Lung (tissue), 12 donors: Measurements from ENCODE around the gene SZT2. TPM values are rescaled to one million over a fixed set of nuclear protein-coding genes. Genes with fewer than 3 reads are reported as not detected.
"Not testable (repeated sequence)": the region's sequence is repeated elsewhere in the genome, so short reads cannot be mapped to it uniquely, and the experiment has no call there.

ENCODE experiments used
- ATAC-seq: fragments of 200-7000 bp; cut with Tn5 transposase; one replicate; pipeline ENCODE4 v1.9.1; 2020; ENCODE audit warnings: moderate number of reproducible peaks; ENCODE audit not compliant: insufficient read depth, low FRiP score
- DNase-seq, 3 donors: peaks; one replicate each; pipeline ENCODE4 v3.0.0-alpha.2; 2013 to 2017
- H3K27ac ChIP-seq, 2 donors: one replicate each; pipeline ENCODE4 v1.5.1; 2013; ENCODE audit warnings: mild to moderate bottlenecking in 2 of 2, moderate library complexity in 2 of 2, control low read depth in 1 of 2, inconsistent platforms in 1 of 2, low read depth in 1 of 2, low read length in 1 of 2
- H3K27me3 ChIP-seq, 3 donors: one replicate each; pipeline ENCODE4 v1.5.1; 2013; ENCODE audit warnings: low read length in 2 of 3; ENCODE audit not compliant: control insufficient read depth in 3 of 3, insufficient read depth in 3 of 3
- H3K36me3 ChIP-seq, 4 donors: one replicate each; pipeline ENCODE4 v1.5.1; 2013; ENCODE audit warnings: low read length in 4 of 4, mild to moderate bottlenecking in 1 of 4, moderate library complexity in 1 of 4; ENCODE audit not compliant: control insufficient read depth in 4 of 4, insufficient read depth in 4 of 4
- H3K4me1 ChIP-seq, 5 donors: one replicate each; pipeline ENCODE4 v1.5.1; 2013; ENCODE audit warnings: low read length in 5 of 5, mild to moderate bottlenecking in 2 of 5, moderate library complexity in 1 of 5; ENCODE audit not compliant: control insufficient read depth in 5 of 5, insufficient read depth in 5 of 5
- H3K4me3 ChIP-seq: one replicate; pipeline ENCODE4 v1.5.1; 2013; ENCODE audit warnings: mild to moderate bottlenecking, control low read depth, moderate library complexity
- H3K9ac ChIP-seq, 2 donors: one replicate each; pipeline ENCODE4 v1.5.1; 2013; ENCODE audit warnings: low read length in 2 of 2, control low read depth in 1 of 2; ENCODE audit not compliant: insufficient read depth in 1 of 2
- H3K9me3 ChIP-seq, 4 donors: one replicate each; pipeline ENCODE4 v1.5.1; 2013; ENCODE audit warnings: low read length in 3 of 4, mild to moderate bottlenecking in 1 of 4, moderate library complexity in 1 of 4; ENCODE audit not compliant: control insufficient read depth in 4 of 4, insufficient read depth in 3 of 4
- CTCF ChIP-seq: IDR thresholded peaks from 2 replicates; pipeline ENCODE4 v1.5.1; 2012; ENCODE audit warnings: mild to moderate bottlenecking; ENCODE audit errors: control extremely low read depth, extremely low read depth
- WGBS, 2 donors: extraction: QIAGEN DNeasy Blood & Tissue Kit; methylation state at CpG; one replicate each; pipeline ENCODE4 v1.1.7; 2013; 5-methylcytosine and 5-hydroxymethylcytosine counted together
- polyA plus RNA-seq, 2 donors: library from polyadenylated mRNA; stranded (reverse); fragments of 200-250 nt; gene quantifications; one replicate each; pipeline ENCODE4 v1.2.1, GENCODE V29; 2013
- total RNA-seq, 2 donors: library from RNA; depleted of rRNA in 1 of 2; stranded (reverse); fragments of >200 nt in 1 of 2; gene quantifications; one replicate each; pipeline ENCODE4 v1.2.1, GENCODE V29; 2014 to 2021
- donor health status: control.
- donor health status: control.
- donor health status: Bipolar disorder and iron deficiency.
- donor health status: healthy.
- donor health status: DM: yes; HTN: yes; CAD: no.

Gene SZT2
- total and polyA plus RNA-seq, 4 donors, result 15.2 to 71.5 (median 40.2) TPM

GRCh38 chr1:43455213-43455889, 65.7 kb downstream of the SZT2 start:
- peaks cover 3 to 17% (median 12%) of the 10 kb centered on the region in 4 donors for H3K36me3 ChIP-seq
- peaks cover 0 to 3% (median 0%) of the 10 kb centered on the region in 4 donors for H3K9me3 ChIP-seq
- TF ChIP-seq CTCF, result no peak
- ATAC-seq, result no peak
- WGBS, 2 donors, result 70 to 88% methylated on average over 7 of the region's 7 CpGs
- DNase-seq, result no peak
- H3K27ac ChIP-seq, result no peak overlapping the region
- no peak overlapping the region for H3K9ac ChIP-seq
- H3K4me1 ChIP-seq, result peaks cover 0 to 12% (median 3%) of the 10 kb centered on the region in 5 donors
- H3K27me3 ChIP-seq, result no peaks in the 10 kb centered on the region
- no peak overlapping the region for H3K4me3 ChIP-seq

DNA sequence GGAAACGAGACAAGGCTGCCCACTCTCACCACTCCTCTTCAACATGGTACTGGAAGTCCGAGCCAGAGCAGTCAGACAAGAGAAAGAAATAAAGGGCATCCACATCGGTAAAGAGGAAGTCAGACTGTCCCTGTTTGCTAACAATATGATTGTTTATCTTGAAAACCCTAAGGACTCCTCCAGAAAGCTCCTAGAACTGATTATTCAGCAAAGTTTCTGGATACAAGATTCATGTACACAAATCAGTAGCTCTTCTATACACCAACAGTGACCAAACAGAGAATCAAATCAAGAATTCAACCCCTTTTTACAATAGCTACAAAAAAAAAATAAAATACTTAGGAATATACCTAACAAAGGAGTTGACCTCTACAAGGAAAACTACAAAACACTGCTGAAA, 68.7 kb downstream of the SZT2 start:
- not testable (repeated sequence) for DNase-seq, H3K27ac ChIP-seq, H3K36me3 ChIP-seq, H3K9ac ChIP-seq, ATAC-seq, H3K4me3 ChIP-seq, H3K27me3 ChIP-seq, H3K9me3 ChIP-seq
- peaks cover 0 to 10% (median 0%) of the 10 kb centered on the region in 5 donors for H3K4me1 ChIP-seq
- 75 to 83% methylated on average over 3 of the region's 3 CpGs for WGBS, 2 donors

- Histone ChIP-seq H3K27me3 (no peaks in the 10 kb centered on the region), H3K9me3 (peaks cover 0 to 3% (median 0%) of the 10 kb centered on the region in 4 donors), H3K4me1 (peaks cover 0 to 8% (median 0%) of the 10 kb centered on the region in 5 donors), H3K4me3 (no peak overlapping the region), H3K9ac (no peak overlapping the region), H3K27ac (no peak overlapping the region), H3K36me3 (no peaks in the 10 kb centered on the region)
- TF ChIP-seq CTCF, result no peak
- 81% methylated on average over 5 of the region's 5 CpGs for WGBS, 2 donors
- ATAC-seq (no peak), DNase-seq (no peak)
Measured at GRCh38 chr1:43460988-43461693, 71.4 kb downstream of the SZT2 start.

GRCh38 chr1:43463479-43463878, 73.8 kb downstream of the SZT2 start:
- 53 to 63% methylated on average over 2 of the region's 2 CpGs for WGBS, 2 donors
- DNase-seq, result peak in 2 of 3 donors; percentile 58 to 60
- Histone ChIP-seq H3K27ac (no peak overlapping the region), H3K36me3 (no peaks in the 10 kb centered on the region), H3K4me3 (no peak overlapping the region), H3K4me1 (peaks cover 0 to 8% (median 0%) of the 10 kb centered on the region in 5 donors), H3K27me3 (no peaks in the 10 kb centered on the region), H3K9ac (no peak overlapping the region), H3K9me3 (peaks cover 0 to 3% (median 0%) of the 10 kb centered on the region in 4 donors)
- ATAC-seq, result no peak
- TF ChIP-seq CTCF, result no peak
